ENCODE data around the gene PRKCE.

PRKCE gene

GRCh38 chr2:46173636-46174250 is 522.3 kb downstream of the PRKCE start:
- TF ChIP-seq CTCF (IDR thresholded peaks at IDR 0.05; ENCODE audit: control insufficient read depth, insufficient read depth, low read depth, low read length, missing control alignments) = no peak
- H3K4me3 ChIP-seq (ENCODE audit: control insufficient read depth, low read depth, low read length) = no peak overlapping the region
- DNase-seq (ENCODE audit: low read depth) = no peak

GRCh38 chr2:46174345-46175170 is 523.1 kb downstream of the PRKCE start:
- no peak overlapping the region for H3K4me3 ChIP-seq (ENCODE audit: control insufficient read depth, low read depth, low read length)
- TF ChIP-seq CTCF (IDR thresholded peaks at IDR 0.05; ENCODE audit: control insufficient read depth, insufficient read depth, low read depth, low read length, missing control alignments) = no peak
- DNase-seq (ENCODE audit: low read depth) = no peak

- no peak overlapping the region for H3K4me3 ChIP-seq (ENCODE audit: control insufficient read depth, low read depth, low read length)
- TF ChIP-seq CTCF (IDR thresholded peaks at IDR 0.05; ENCODE audit: control insufficient read depth, insufficient read depth, low read depth, low read length, missing control alignments) = no peak
- DNase-seq (ENCODE audit: low read depth) = no peak
These were observed 523.9 kb downstream of the PRKCE start for GRCh38 chr2:46175419-46175818.

- no peak overlapping the region for H3K4me3 ChIP-seq (ENCODE audit: control insufficient read depth, low read depth, low read length)
- no peak for DNase-seq (ENCODE audit: low read depth)
- TF ChIP-seq CTCF (IDR thresholded peaks at IDR 0.05; ENCODE audit: control insufficient read depth, insufficient read depth, low read depth, low read length, missing control alignments) = no peak
These were observed 526.1 kb downstream of the PRKCE start for GRCh38 chr2:46177461-46178089.

GRCh38 chr2:46179037-46179621 is 527.7 kb downstream of the PRKCE start:
- no peak overlapping the region for H3K4me3 ChIP-seq (ENCODE audit: control insufficient read depth, low read depth, low read length)
- DNase-seq (ENCODE audit: low read depth) = peak; percentile 93
- TF ChIP-seq CTCF (IDR thresholded peaks at IDR 0.05; ENCODE audit: control insufficient read depth, insufficient read depth, low read depth, low read length, missing control alignments) = no peak

GRCh38 chr2:46180189-46180588 is 528.7 kb downstream of the PRKCE start:
- H3K4me3 ChIP-seq (ENCODE audit: control insufficient read depth, low read depth, low read length) = no peak overlapping the region
- no peak for TF ChIP-seq CTCF (IDR thresholded peaks at IDR 0.05; ENCODE audit: control insufficient read depth, insufficient read depth, low read depth, low read length, missing control alignments)
- DNase-seq (ENCODE audit: low read depth) = no peak
